OCI-LY1 (cell line): Measurements from ENCODE around the gene SDK2.

Source experiments
- CTCF ChIP-seq: fragments of 200-600 bp; sonication (generic), shearing (Covaris generic); IDR thresholded peaks from 2 replicates; pipeline ENCODE4 v1.5.1; 2017; ENCODE audit warnings: mild to moderate bottlenecking, antibody characterized with exemption, low read length, moderate library complexity, mixed read lengths
- EZH2 ChIP-seq: fragments of 200-600 bp; sonication (generic), shearing (Covaris generic); IDR thresholded peaks from 2 replicates; pipeline ENCODE4 v1.8.0; 2017; ENCODE audit warnings: borderline replicate concordance, mixed run types, mild to moderate bottlenecking, antibody characterized with exemption, low read length, moderate library complexity, mixed read lengths

GRCh38 chr17:73639322-73639721 lies 4.9 kb downstream of the SDK2 start:
- TF ChIP-seq CTCF, result no peak
- no peak for TF ChIP-seq EZH2
